ENCODE measurements around the gene VASH2.

Gene VASH2

DNA sequence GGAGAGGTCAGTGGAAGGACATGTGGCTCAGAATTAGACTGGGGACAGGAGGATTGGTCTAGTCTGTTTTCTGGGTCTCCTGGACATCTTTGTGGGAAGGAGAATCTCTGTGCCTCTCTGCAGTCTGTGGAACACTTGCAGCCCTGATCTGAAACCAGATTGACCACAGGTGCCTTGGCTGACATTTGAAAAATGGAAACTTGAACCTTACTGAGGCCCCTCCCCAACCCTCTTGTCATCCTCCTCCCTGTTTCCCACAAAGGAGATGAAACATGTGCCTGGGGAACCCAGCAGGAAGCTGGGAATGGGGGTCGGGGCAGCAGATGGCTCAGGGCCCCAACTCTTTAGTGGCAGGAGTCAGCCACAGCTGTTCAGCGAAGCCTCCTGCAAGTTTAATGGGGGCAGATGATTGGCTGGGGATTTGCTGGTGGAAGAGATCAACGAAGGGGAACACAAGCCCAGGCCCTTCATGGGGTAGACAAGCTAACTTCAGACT is 18.1 kb downstream of the VASH2 start:
- Histone ChIP-seq H3K4me3 (ENCODE audit: low read depth in 1 of 2, low read length in 1 of 2) (no peak overlapping the region), H3K4me1 (ENCODE audit: control insufficient read depth in 1 of 2, insufficient read depth in 1 of 2, low read depth in 1 of 2, low read length in 1 of 2) (no peaks in the 10 kb centered on the region), H3K27ac (no peak overlapping the region), H3K36me3 (no peaks in the 10 kb centered on the region), H3K27me3 (no peaks in the 10 kb centered on the region), H3K9me3 (no peaks in the 10 kb centered on the region)
- TF ChIP-seq, protein P1, sequence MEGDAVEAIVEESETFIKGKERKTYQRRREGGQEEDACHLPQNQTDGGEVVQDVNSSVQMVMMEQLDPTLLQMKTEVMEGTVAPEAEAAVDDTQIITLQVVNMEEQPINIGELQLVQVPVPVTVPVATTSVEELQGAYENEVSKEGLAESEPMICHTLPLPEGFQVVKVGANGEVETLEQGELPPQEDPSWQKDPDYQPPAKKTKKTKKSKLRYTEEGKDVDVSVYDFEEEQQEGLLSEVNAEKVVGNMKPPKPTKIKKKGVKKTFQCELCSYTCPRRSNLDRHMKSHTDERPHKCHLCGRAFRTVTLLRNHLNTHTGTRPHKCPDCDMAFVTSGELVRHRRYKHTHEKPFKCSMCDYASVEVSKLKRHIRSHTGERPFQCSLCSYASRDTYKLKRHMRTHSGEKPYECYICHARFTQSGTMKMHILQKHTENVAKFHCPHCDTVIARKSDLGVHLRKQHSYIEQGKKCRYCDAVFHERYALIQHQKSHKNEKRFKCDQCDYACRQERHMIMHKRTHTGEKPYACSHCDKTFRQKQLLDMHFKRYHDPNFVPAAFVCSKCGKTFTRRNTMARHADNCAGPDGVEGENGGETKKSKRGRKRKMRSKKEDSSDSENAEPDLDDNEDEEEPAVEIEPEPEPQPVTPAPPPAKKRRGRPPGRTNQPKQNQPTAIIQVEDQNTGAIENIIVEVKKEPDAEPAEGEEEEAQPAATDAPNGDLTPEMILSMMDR (IDR thresholded peaks at IDR 0.05) = no peak

DNA sequence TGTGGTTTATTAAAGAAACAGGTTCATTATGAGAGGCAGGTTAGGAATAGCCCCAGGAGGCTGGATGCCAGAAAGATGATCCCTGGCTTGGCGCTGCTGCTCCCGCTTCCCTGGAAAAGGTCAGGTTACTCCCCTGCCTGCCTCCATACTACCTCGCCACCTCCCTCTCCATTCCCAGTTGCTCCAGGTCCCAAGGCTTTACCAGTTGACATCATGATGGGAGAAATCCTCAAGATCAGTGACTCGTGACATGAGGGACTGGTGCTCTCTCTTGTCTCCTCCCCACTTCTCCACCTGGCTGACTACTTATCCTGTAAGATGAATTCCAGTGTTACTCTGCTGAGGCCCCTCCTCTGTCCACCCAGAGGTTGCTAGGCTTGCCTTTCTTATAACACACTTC is 19.7 kb downstream of the VASH2 start:
- peaks cover 6% of the 10 kb centered on the region for H3K27me3 ChIP-seq
- TF ChIP-seq, protein P1 (IDR thresholded peaks at IDR 0.05) = no peak
- H3K27ac ChIP-seq = no peak overlapping the region
- no peak overlapping the region for H3K4me3 ChIP-seq (ENCODE audit: low read depth in 1 of 2, low read length in 1 of 2)
- H3K4me1 ChIP-seq (ENCODE audit: control insufficient read depth in 1 of 2, insufficient read depth in 1 of 2, low read depth in 1 of 2, low read length in 1 of 2) = no peaks in the 10 kb centered on the region
- no peaks in the 10 kb centered on the region for H3K36me3 ChIP-seq
- no peaks in the 10 kb centered on the region for H3K9me3 ChIP-seq

DNA sequence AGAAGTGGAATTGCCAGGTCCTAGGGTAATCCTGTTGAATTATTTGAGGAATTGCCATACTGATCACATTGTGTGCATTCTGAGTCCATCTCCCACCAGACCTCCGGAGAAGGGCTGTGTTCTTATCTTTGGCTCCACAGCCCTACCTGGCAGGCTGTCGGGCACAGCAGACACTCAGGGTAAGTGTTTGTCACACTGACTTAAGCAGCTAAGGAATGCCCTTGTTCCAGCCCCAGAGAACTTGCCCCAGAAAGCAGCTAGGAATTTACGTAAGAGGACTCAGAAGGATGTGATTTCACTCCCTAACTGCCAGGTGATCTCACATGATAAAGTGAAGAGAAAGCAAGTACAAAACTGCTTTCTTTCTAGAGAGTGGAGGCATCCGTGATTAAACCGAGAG is 21.0 kb downstream of the VASH2 start:
- Histone ChIP-seq H3K36me3 (no peaks in the 10 kb centered on the region), H3K4me1 (ENCODE audit: control insufficient read depth in 1 of 2, insufficient read depth in 1 of 2, low read depth in 1 of 2, low read length in 1 of 2) (no peaks in the 10 kb centered on the region), H3K4me3 (ENCODE audit: low read depth in 1 of 2, low read length in 1 of 2) (no peak overlapping the region), H3K27ac (no peak overlapping the region), H3K27me3 (peaks cover 6% of the 10 kb centered on the region), H3K9me3 (no peaks in the 10 kb centered on the region)
- TF ChIP-seq, protein P1 (IDR thresholded peaks at IDR 0.05) = no peak

DNA sequence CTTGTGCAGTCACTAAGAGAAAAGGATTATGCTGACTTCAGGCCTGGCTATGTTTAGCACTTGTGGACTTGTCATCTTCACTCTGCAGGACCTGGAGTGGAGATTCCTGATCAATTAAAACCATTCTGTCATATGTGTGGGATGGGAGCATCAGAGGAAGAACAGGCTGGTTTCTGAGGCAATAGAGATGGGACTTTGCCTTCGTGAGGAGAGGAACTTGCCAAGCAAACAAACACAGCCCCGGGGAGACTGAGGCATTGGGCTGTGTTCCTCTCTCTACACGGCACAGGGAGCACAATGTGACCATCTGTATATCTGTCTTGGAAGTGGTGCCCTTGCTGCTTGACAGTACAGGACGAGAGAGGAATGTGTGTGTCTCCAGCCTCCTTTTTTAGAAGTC is 23.1 kb downstream of the VASH2 start:
- H3K36me3 ChIP-seq = no peaks in the 10 kb centered on the region
- no peaks in the 10 kb centered on the region for H3K4me1 ChIP-seq (ENCODE audit: control insufficient read depth in 1 of 2, insufficient read depth in 1 of 2, low read depth in 1 of 2, low read length in 1 of 2)
- TF ChIP-seq, protein P1 (IDR thresholded peaks at IDR 0.05) = no peak
- peaks cover 6% of the 10 kb centered on the region for H3K27me3 ChIP-seq
- H3K4me3 ChIP-seq (ENCODE audit: low read depth in 1 of 2, low read length in 1 of 2) = no peak overlapping the region
- no peak overlapping the region for H3K27ac ChIP-seq
- H3K9me3 ChIP-seq = no peaks in the 10 kb centered on the region

DNA sequence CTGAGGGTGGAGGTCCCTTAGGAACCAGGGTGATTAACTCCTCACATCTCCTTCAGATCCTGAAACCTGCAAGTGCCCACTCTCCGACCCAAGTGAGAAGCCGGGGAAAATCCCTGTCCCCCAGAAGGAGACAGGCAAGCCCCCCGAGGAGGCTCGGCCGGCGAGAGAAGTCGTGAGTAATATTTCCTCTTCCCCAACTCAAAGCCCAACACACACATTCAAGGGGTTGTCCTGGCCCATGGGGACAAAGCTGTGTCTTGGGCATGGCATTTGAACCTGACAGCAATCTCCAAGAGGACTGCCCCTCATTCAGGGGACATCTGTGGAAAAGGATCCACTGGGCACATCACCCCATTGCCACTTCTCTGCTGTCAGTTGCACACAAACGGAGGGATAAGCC is 23.6 kb downstream of the VASH2 start:
- Histone ChIP-seq H3K36me3 (no peaks in the 10 kb centered on the region), H3K9me3 (no peaks in the 10 kb centered on the region), H3K4me1 (ENCODE audit: control insufficient read depth in 1 of 2, insufficient read depth in 1 of 2, low read depth in 1 of 2, low read length in 1 of 2) (no peaks in the 10 kb centered on the region), H3K27ac (no peak overlapping the region), H3K4me3 (ENCODE audit: low read depth in 1 of 2, low read length in 1 of 2) (no peak overlapping the region), H3K27me3 (peaks cover 6% of the 10 kb centered on the region)
- TF ChIP-seq, protein P1 (IDR thresholded peaks at IDR 0.05) = no peak

DNA sequence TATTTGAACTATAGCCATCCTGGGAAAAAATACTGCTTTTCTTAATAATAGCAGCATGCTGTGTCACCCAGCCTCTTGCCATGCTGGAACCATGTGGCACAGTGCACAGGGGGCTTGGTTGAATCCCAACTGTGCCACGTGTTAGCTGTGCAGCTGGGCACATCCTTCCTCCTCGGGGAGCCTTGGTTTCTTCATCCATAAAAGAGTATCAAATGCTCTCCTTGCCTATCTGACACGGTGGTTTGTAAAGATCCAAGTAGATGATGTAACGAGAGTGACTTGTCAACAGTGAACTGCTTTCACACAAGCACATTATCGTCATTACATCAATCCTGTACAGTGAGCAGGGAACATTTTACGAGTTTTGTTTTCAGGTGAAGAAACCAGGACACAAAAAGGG is 24.4 kb downstream of the VASH2 start:
- TF ChIP-seq, protein P1 (IDR thresholded peaks at IDR 0.05) = no peak
- H3K36me3 ChIP-seq = no peaks in the 10 kb centered on the region

More for the DNA sequence above, 24.4 kb downstream of the VASH2 start:
- Histone ChIP-seq H3K4me1 (ENCODE audit: control insufficient read depth in 1 of 2, insufficient read depth in 1 of 2, low read depth in 1 of 2, low read length in 1 of 2) (no peaks in the 10 kb centered on the region), H3K4me3 (ENCODE audit: low read depth in 1 of 2, low read length in 1 of 2) (no peak overlapping the region), H3K27me3 (peaks cover 6% of the 10 kb centered on the region), H3K9me3 (no peaks in the 10 kb centered on the region), H3K27ac (no peak overlapping the region)

Measured in neutrophil (primary cell).